ENCODE results near the gene DYNC1LI1.
"Not testable (repeated sequence)": the region's sequence is repeated elsewhere in the genome, so short reads cannot be mapped to it uniquely, and the experiment has no call there.

Gene DYNC1LI1

DNA sequence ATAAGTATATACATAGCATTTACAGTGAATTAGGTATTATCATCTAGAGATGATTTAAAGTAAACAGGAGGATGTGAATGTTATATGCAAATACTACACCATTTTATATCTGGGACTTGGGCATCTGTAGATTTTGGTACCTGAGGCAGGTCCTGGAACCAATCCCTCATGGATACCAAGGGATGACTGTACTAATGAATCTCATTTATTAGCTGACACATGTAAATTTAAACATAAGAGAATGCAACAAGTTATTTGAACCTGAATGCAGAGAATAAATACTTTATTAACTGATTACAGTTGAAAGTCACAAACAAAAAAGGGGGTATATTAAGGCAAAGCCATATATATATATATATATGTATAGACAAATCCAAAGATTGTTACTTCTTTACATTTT, 44.9 kb downstream of the DYNC1LI1 start:
- DNase-seq = no peak

DNA sequence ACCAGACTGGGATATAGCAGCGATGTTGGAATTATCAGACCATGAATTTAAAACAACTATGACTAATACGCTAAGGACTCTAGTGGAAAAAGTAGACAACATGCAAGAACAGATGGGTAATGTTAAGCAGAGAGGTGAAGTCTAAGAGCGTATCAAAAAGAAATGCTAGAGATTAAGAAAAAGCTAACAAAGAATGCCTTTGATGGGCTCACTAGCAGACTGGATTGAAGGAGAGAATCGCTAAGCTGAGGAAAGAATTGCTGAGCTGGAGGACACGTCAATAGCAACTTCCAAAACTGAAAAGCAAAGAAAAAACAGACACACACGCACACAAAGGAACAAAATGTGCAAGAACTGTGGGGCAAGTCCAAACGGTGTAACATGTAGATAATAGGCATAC, 48.0 kb downstream of the DYNC1LI1 start:
- DNase-seq = no peak

DNA sequence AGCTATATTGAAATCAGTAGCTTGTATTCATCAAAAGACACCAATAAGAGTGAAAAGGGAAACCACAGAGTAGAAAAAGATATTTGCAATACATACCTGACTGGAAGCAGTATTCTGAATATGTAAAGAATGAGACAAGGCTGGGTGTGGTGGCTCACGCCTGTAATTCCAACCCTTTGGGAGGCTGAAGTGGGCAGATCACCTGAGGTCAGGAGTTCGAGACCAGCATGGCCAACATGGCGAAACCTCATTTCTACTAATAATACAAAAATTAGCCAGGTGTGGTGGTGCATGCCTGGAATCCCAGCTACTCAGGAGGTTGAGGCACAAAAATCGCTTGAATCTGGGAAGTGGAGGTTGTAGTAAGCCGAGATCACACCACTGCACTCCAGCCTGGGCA, 51.7 kb downstream of the DYNC1LI1 start:
- DNase-seq = not testable (repeated sequence)

DNA sequence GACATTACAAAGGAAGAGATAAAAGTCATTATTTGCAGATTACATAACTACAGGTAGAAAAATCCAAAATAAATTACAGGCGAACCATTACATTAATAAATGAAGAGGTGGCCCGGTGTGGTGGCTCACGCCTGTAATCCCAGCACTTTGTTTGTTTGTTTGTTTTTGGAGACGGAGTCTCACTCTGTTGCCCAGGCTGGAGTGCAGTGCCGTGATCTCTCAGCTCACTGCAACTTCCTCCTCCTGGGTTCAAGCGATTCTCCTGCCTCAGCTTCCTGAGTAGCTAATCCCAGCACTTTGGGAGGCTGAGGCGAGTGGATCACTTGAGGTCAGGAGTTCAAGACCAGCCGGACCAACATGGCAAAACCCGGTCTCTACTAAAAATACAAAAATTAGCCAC, 53.9 kb downstream of the DYNC1LI1 start:
- not testable (repeated sequence) for DNase-seq

DNA sequence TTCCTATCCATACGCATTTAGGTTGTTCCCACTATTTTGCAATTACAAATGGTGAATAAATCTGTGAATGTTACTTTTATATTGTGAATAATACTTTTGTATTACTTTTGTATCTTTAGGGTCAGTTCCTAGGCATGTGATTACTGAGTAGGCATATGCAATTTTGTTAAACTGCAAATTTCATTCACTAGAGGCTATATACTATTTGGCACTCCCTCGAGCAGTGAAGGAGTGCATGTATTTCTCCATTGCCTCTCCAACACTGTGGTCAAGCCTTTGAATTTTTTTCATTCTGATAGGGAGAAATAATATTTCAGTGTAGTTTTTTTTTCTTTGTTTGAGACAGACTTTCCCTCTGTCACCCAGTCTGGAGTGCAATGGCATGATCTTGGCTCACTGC, 59.7 kb downstream of the DYNC1LI1 start:
- no peak for DNase-seq

DNA sequence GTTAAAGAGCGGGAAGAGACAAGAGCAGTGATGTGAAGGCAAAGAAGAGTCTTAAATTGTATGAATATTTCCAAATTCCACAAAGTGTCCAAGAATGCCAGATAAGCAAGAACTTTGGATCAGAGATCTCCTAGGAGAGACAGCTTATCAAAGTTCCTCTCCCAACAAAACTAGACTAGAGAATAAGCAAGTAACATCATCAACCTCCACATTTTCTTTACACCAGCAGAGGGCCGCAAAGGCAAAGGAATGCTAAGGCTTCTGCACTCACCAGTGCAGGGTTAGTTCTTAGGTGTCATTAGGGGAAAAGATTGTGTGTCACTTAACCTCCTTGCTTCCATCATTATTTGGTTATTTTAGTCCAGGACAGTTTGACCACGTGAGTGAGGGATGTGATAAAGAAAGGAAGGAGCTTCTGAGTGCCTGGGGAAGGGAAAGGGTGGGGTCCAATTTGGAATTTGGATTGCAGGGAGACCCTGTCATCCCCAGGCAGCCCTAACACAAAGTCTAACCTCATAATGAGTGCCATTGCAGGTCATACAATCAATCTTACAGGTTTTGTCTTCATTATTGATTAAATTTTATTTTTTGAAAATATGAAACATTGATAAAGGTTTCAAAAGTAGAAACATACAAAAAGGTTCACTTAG, 60.5 kb downstream of the DYNC1LI1 start:
- DNase-seq = peak; percentile 15

DNA sequence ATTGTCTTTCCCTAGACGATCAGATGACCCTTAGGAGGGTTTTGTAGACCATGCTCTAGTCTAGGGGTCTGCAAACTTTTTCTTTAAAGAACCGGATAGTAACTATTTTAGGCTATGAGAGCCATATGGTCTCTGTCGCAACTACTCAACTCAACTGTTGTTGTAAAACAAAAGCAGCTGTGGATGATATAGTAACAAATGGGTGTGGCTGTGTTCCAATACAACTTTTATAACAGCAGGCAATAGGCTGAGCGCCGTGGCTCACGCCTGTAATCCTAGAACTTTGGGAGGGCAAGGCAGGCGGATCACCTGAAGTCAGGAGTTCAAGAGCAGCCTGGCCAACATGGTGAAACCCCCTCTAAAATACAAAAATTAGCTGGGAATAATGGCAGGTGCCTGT, 61.9 kb downstream of the DYNC1LI1 start:
- DNase-seq = no peak

DNA sequence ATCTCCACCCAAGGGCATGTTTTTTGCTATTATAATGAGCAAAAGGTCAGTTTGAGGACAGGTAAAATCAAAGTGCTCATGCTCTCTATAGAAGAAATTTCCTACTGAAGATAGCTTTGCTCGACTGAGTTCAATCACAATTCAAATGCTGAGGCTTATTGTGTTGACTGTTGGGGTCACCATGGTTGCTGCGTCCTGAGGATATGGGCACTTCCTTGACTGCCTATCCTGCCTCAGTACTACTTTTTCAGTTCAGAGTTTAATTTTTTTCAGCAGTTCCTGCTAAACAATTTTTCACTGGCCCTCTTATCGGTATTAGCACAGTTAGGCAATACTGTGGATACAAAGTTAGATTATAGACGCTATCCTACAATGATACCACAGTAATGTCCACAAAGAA, 64.2 kb downstream of the DYNC1LI1 start:
- DNase-seq = no peak

DNA sequence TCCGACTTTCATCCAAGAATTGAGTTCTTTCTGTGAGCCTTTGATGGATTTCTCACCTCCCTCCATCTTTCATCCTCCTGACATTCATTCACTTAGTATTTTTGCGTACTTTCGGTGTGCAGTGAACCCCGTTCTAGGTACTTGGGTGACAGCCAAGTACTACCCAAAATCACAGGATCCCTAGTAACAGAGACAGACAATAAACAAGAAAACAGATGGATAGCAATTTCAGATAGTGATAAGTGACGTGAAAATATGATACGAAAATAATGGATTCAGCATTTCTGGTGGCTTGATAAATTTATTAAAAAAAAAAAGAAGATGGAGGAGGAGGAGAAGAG, 67.7 kb downstream of the DYNC1LI1 start:
- DNase-seq = no peak

DNA sequence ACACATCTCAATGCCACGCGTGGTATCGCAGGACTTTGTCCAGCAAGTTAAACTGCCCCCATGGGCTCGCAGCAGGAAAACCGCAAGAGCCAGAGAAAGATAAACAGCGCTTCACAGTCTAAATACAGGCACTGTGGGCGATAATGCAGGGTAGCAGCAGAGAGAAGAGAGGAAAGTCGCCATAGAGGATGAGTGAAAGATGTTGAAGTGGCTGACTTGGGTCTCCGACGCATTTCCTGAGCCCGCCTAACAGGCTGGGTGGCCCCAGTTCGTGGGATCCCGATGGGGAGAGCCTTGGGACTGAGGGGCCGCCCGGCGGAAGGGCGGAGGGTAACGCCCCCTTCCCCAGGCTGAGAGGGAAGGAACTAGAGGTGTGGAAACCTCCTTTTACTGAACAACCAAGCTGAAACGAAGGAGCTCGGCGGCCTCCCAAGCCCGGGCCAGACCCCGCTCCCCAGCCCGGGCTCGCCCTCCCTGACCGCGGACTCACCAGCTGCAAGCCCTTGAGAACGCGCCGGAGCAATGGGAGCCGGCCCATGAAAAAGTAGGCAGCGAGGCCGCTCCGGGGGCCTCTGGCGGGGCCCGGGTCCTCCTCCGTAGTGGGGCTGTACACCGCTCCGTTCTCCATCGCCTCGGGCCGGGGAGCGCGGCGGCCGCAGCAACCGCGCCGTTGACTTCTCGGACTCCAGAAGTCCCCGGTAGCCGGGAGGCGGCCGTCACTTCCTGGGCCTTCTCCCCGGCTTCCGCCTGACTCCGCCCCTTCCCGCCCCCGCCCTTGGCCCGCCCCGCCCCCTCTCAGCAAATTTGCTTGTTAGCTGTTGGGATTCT, 68.3 kb downstream of the DYNC1LI1 start, which contains the start of gene CMTM6:
CMTM6 (minus strand) TSS at position 735 of the 828 bp plus-strand sequence; CDS start at position 628, 107 bp downstream.
- DNase-seq = peak; percentile 60

DNA sequence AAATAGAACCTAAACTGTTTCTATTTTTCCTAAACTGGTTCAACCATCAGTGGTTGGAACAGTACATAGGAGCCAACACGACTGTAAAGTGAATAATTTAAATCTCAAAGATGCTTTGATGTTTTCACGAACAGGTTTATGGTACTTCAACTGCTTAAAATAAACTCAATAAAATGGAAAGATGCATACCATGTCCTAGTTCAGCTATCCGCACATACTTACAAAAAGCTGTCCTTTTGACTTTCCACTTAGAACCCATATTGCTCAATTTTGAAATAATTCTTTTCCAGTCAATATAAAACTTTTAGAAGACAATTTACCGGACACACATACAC, 68.9 kb downstream of the DYNC1LI1 start:
- no peak for DNase-seq

DNA sequence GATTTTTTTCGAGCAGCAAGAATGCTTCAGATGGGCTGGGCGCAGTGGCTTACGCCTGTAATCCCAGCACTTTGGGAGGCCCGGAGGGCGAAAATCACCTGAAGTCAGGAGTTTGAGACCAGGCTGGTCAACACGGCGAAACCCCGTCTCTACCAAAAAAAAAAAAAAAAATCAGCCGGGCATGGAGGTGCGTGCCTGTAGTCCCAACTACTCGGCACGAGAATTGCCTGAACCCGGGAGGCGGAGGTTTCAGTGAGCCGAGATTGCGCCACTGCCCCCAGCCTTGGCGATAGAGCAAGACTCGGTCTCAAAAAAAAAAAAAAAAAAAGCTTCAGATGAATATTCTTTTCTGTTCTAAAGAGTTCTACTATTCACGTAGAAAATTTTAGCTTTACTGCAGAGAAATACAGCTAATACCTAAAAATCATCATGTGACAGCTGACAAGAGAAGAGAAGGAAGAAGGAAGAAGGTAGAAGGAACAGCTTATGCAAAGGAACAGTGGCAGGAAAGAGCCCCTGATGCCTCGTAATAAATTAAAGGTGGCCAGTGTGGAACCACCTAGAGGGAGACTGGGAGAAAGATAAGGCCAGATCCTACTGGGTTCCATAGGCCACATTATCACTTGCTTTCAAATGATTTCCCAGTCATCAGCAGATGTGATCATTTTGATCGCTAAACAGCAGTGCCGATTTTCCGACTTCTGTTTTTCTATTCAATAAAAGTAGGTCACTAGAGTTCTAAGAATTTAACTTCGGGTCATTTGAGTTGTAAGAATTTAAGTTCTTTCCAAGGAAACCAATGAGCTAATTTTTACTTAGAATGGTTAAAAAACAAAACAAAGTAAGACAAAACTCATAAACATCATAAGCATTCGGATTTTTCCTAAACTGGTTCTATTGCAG, 69.5 kb downstream of the DYNC1LI1 start:
- DNase-seq = no peak

DNA sequence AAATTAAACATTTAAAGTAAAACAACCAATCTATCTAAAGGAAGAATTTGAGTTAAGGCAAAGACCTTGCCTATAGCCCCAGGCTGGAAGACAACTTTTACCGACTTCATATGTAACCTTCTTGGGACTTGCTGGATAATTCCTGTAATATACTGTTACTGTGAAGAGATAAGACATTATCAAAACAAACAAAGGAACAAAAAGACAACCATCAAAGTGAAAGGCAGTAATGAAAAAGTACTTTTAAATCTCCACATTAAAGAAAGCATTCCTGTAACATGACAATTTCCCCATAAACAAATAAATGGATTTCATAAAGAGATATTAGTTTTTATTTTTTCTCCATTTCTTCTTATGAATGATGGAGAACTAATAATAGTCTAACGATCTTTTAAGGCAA, 70.4 kb downstream of the DYNC1LI1 start:
- no peak for DNase-seq

DNA sequence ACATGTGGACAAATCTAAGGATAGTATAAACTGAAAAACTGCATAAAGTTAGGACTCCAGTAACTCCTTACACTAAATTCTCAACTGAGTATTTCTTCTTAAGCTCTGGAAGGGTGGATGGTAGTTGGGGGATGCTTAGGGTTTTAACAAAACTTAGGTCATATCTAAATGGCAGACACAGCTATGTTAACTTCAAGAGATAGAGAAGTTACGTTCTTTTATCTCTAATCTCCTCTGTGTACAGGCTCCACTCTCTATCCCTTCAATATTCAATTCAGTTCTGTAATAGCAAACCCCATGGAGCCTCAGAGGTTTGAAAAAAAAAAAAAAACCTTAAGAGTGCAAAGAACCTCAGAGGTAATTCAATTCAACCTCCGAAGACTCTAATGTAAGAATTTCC, 71.1 kb downstream of the DYNC1LI1 start:
- DNase-seq = no peak

DNA sequence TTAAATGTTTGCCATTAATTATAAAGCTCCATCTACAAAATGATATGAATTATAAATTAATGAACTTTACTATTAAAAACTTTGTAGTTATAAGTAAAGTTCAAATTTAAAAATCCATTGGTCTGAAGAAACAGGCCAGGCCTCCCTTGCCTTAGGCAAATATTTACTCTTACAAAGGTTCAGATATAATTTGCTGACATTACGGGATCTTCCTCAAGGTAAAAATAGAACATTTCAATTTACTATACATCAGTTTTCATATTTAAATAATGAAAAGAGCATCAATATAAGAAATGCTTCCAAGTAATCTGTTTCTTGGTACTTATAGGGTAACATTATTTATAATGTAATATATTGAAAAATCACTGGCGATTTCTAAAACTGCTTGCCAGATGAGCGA, 71.7 kb downstream of the DYNC1LI1 start:
- DNase-seq = no peak

DNA sequence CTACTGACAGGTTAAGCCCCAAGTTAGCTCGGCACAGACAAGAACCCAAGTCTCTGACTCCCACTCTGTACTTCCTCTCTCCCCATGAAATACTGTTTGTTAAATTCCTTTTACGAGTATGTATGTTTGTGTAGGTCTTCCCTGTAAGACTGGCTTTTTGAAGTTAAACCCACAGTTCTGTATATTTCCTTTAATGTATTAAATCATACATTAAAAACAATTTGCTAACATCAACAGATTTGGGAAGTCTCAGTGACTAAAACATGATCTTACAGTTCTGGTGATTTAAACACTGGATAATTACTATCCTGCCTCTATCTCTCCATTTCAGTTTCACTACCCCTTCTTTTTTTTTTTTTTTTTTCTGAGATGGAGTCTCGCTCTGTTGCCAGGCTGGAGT, 72.4 kb downstream of the DYNC1LI1 start:
- no peak for DNase-seq

DNA sequence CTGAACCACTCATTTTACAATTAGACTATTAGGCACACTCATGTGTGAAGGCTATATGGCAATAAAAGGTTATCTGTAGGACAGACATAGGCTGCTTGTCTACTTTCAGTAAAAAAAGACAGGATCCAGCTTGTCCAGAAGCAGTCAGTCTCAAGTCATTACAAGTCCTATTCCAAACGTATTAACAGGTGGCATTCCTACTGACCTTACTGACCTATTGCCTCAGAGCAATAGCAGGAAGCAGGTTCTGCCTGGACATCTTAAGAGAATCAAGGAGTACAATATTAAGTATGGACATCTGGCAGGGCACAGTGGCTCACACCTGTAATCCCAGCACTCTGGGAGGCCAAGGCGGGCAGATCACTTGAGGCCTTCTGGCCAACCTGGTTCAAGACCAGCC, 75.0 kb downstream of the DYNC1LI1 start:
- DNase-seq = no peak

DNA sequence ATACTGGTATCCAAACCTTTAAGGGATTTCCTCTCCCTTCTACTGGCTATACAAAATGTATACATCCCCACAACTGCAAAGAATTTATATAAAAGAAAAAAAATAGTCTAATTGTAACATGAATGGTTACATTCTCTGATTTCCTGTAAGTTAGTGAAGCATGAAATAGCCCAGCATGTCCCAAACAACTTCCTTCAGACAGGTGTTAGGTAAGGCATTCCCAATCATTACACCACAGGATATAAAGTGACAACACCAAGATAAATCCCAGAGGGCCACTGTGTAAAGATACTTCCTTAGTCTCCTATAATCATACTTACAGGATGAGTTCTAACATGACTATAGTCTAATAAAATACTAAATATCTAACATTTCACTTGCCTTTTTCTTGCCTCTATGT, 75.6 kb downstream of the DYNC1LI1 start:
- DNase-seq = no peak

DNA sequence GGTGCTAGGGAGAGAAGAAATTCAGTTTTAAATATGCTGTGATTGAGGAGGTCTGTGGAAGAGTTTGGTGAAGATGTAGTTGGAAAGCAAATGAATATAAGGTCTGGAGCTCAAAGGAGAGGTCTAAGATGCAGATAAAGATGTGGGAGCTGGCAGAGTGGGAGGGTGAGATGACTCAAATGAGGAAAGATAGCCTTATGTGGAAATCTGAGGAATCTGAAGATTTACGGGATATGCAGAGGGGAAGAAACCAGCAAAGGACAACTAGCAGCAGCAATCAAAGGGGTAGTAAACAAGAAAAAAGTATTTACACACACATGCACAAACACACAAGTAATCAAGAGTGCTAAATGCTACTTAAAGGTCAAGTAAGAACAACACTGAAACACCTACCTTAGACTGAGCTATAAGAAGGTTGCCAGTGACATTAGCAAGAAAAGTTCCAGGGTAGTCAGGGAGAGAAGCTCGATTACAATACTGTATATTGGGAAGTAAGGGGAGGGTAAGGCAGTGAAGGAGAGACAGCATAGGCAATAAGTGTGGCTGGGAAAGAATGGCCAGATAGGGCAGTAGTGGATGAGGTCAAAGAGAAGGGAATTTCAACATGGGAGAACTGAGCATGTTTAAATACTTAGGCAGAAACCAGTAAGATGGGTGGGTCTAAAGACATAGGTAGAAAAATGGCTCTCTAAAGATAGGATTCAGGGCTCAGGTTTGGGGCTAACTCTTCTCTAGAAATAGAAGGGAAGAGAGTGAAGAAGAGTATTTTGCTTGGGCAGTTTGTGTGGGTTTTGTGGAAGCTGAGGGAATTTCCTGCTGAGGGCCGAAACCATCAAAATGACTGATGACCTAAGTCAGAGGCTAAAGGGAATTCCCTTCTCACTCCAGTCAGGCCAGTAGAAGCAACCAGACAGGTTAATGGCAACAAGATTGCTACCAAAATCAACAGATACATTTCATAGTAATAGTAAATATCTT, 76.9 kb downstream of the DYNC1LI1 start:
- DNase-seq = no peak

DNA sequence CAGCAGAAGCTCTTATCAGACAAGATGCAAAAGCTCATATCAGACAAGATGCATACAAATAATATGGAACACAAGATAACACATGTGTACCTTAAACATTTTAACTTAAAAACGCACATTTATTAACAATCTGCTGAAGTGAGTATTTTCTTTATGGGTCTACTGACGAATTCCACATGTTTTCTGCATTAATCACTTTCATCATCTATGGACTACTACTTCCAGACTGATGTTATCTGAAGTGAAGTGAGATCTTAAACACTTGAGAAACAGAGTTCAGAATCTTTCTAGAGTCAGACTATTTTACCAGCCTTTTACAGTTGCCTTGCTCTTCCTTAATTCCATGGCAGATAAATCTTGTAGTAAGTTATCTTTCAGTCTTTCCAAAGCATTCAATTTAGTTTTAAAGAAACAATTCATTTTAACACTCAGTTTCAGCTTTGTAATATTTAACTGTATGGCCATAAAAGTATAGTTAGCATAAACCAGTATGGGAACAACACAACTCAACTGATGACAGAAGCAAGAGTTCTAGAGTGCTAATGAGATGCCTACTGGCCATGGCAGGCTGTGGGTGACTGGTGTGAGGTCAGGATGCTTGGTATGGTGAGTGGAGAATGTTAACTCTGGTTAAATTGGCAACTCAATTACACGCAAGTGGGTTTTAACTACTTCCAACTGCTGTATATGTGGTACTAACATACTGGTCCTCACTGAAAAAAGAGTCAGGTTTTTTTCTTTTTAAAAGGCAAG, 77.8 kb downstream of the DYNC1LI1 start:
- no peak for DNase-seq

DNA sequence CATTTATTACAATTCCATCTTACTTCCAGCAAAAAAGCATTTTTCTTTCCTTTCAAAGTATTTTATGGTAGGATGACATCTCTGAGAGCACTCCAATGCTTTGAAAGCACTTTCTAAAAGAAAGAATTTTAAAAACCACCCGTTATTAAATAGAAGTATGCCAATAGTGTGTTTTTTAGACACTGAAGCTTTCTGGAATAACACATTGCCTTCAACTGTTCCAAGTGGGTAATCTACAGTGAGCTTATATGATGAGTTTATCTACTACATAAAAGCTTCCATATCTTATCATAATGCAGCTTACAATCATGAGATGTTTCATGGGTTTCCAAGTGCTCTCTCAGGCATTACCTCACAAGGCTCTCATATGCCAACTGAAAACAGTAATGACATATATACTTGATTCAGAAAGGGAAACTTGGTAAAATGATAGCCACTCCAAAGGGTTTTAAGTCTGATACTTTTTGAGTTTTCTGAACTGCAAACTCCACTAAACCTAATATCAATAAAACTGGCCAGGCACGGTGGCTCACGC, 82.1 kb downstream of the DYNC1LI1 start:
- DNase-seq = no peak

Measured in GOT3 (cell line).